Bone marrow (tissue), 2 donors: Measurements from ENCODE around the gene C16orf87.

Experiments
- DNase-seq, 2 donors: peaks; one replicate each; lab custom pipeline; 2025; lab: John Stamatoyannopoulos, UW

Gene C16orf87

GRCh38 chr16:46757339-46758050, 73.5 kb downstream of the C16orf87 start:
- DNase-seq, result no peak

- no peak for DNase-seq
These were observed 74.2 kb downstream of the C16orf87 start for GRCh38 chr16:46756772-46757171.

- DNase-seq, result no peak
These were observed 78.0 kb downstream of the C16orf87 start for GRCh38 chr16:46753015-46753414.

- no peak for DNase-seq
These were observed 79.6 kb downstream of the C16orf87 start for GRCh38 chr16:46751381-46751780.

DNA sequence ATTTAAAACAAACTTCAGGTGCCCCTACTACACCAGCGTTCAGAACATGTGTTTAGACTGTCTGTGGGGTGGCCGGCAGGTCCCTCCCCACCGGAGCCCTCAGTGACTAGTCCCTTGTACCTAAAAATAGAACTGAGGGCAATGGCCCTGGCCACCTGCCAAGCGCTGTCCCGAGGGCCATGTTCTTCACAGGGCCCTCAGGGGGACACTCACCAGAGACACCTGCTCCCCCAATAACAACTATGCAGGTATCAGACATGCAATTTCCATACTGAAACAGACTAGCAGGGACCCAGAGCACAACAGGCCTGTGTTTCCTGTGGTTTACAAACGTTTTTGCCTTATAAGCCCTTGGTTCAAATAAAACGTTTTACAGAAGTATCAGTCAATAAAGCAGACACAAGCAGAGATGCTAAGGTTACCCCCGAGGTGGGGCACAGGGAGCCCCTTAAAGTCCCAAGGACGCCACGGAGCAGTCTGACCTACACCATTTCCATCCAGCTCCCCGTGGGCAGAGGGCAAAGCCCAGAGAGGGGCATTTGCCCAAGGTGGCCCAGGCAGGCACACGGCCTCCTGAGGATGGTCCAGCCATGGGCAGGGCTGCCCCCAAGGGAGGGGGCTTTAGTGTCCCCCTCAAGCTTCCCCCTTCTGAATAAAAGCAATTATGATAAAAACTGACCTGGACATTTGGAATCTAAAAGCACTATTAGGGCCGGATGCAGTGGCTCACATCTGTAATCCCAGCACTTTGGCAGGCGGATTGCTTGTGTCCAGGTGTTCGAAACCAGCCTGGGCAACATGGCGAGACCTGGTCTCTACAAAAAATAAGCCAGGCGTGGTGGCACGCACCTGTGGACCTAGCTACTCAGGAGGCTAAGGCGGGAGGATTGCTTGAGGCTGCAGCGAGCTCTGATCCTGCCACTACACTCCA, 81.9 kb downstream of the C16orf87 start:
- DNase-seq, result no peak

DNA sequence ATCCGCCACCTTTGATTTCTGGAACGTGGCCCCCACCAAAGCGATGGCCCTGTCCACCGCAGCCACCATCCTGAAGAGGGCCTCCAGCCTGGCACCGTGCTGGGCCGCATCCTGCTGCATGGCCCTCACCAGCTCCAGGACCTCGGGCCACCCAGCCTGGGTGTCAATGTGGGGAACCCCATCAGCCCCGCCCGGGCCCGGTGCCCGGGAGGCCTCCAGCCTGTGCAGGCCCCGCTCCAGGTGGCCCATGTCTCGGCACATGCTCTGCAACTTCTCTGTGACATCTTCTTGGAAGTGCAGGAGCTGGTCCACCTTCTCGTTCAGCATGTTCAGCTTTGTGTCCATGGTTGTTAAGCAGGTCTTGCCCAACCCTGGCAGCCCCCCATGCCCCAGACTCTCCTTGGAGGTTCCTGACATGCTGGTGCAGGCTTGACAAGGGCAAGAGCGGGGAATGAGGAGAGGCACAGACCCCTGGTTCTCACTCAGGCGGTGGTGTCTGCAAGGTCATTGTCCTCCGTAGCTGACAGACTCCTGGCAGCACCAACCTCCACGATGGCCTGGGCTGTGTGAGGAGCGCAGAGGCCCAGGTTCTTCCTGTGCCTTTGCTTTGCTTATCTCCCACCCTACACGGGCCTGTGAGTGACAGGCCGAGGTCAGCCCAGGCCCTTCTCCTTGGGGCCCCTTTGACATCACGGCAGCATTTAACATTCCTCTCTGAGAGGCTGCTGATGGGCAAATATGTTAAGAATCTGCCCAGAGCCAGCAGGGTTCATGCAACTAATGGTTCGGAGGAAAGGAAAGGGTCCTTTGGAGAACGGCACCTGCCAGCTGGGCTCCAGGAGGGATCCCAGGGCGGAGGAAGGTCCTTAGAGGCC, 83.0 kb downstream of the C16orf87 start, which contains the start of gene MYLK3:
Gene MYLK3, minus strand, starts transcription at position 568 of the 875 bp plus-strand sequence. Its CDS starts 151 bp downstream, at position 417.
- no peak for DNase-seq

- DNase-seq, result no peak
These were observed 83.9 kb downstream of the C16orf87 start for GRCh38 chr16:46746821-46747776.
